ENCODE results near the gene PEA15.

PEA15 gene

GRCh38 chr1:160209321-160210046, 4.3 kb downstream of the PEA15 start:
- DNase-seq, result no peak

GRCh38 chr1:160210561-160210960, 5.4 kb downstream of the PEA15 start:
- no peak for DNase-seq

GRCh38 chr1:160211046-160211790, 6.0 kb downstream of the PEA15 start:
- DNase-seq, result no peak

- no peak for DNase-seq
Measured at GRCh38 chr1:160214481-160215140, 9.4 kb downstream of the PEA15 start.

GRCh38 chr1:160216301-160216700, 11.1 kb downstream of the PEA15 start:
- no peak for DNase-seq

GRCh38 chr1:160217481-160218051, 12.4 kb downstream of the PEA15 start:
- no peak for DNase-seq

GRCh38 chr1:160219062-160219929, 14.1 kb downstream of the PEA15 start:
- peak; percentile 21 for DNase-seq

GRCh38 chr1:160220301-160220700, 15.1 kb downstream of the PEA15 start:
- DNase-seq, result no peak

GRCh38 chr1:160221089-160221488, 15.9 kb downstream of the PEA15 start:
- no peak for DNase-seq

GRCh38 chr1:160222546-160222945, 17.4 kb downstream of the PEA15 start:
- DNase-seq, result no peak

- DNase-seq, result no peak
Measured at GRCh38 chr1:160224606-160225005, 19.4 kb downstream of the PEA15 start.

- DNase-seq, result no peak
Measured at GRCh38 chr1:160225345-160225744, 20.2 kb downstream of the PEA15 start.

GRCh38 chr1:160226623-160227022, 21.4 kb downstream of the PEA15 start:
- DNase-seq, result no peak

- no peak for DNase-seq
Measured at GRCh38 chr1:160227034-160227433, 21.9 kb downstream of the PEA15 start.

GRCh38 chr1:160227561-160227960, 22.4 kb downstream of the PEA15 start:
- no peak for DNase-seq

- DNase-seq, result no peak
Measured at GRCh38 chr1:160228431-160228830, 23.2 kb downstream of the PEA15 start.

- DNase-seq, result no peak
Measured at GRCh38 chr1:160232911-160233310, 27.7 kb downstream of the PEA15 start.

GRCh38 chr1:160236806-160237205, 31.6 kb downstream of the PEA15 start:
- no peak for DNase-seq

GRCh38 chr1:160237558-160237957, 32.4 kb downstream of the PEA15 start:
- DNase-seq, result no peak

GRCh38 chr1:160238408-160238807, 33.2 kb downstream of the PEA15 start:
- DNase-seq, result peak; percentile 48

- no peak for DNase-seq
Measured at GRCh38 chr1:160239582-160240299, 34.6 kb downstream of the PEA15 start.

- no peak for DNase-seq
Measured at GRCh38 chr1:160243767-160244166, 38.6 kb downstream of the PEA15 start.
